Astrocyte (in vitro differentiated cells and primary cell): ENCODE measurements around the gene ARHGAP26.

ENCODE experiments used
- EZH2 ChIP-seq: IDR thresholded peaks from 2 replicates; pipeline ENCODE4 v1.6.1; 2012; ENCODE audit warnings: mild to moderate bottlenecking, low read length, inconsistent platforms; ENCODE audit not compliant: insufficient read depth
- TF ChIP-seq, protein P1 (sequence below): IDR thresholded peaks from 2 replicates; pipeline ENCODE4 v1.5.1; 2011; ENCODE audit warnings: low read depth, mild to moderate bottlenecking, inconsistent platforms, low read length, moderate library complexity; ENCODE audit not compliant: insufficient read depth

DNA sequence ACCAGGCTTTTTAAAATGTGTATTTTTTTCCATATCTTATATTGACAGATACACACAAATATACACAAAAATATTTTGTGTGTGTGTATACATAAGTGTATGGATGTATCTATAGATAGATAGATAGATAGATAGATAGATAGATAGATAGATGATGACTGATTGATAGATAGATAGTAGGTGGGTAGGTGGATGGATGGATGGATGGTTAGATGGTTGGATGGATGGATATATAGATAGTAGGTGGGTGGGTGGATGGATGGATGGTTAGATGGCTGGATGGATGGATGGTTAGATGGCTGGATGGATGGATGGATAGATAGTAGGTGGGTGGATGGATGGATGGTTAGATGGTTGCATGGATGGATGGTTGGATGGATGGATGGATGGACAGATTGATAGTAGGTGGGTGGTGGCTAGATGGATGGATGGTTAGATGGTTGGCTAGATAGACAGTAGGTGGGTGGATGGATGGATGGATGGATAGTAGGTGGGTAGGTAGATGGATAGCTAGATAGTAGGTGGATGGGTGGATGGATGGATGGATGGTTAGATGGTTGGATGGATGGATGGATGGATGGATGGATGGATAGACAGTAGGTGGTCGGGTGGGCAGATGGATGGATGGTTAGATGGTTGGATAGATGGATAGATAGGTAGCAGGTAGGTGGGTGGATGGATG, 477.1 kb downstream of the ARHGAP26 start:
- TF ChIP-seq, protein P1, sequence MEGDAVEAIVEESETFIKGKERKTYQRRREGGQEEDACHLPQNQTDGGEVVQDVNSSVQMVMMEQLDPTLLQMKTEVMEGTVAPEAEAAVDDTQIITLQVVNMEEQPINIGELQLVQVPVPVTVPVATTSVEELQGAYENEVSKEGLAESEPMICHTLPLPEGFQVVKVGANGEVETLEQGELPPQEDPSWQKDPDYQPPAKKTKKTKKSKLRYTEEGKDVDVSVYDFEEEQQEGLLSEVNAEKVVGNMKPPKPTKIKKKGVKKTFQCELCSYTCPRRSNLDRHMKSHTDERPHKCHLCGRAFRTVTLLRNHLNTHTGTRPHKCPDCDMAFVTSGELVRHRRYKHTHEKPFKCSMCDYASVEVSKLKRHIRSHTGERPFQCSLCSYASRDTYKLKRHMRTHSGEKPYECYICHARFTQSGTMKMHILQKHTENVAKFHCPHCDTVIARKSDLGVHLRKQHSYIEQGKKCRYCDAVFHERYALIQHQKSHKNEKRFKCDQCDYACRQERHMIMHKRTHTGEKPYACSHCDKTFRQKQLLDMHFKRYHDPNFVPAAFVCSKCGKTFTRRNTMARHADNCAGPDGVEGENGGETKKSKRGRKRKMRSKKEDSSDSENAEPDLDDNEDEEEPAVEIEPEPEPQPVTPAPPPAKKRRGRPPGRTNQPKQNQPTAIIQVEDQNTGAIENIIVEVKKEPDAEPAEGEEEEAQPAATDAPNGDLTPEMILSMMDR = no peak
- no peak for TF ChIP-seq EZH2
